ENCODE measurements around the gene BCL6.

The BCL6 gene

GRCh38 chr3:187708696-187709095, 36.6 kb downstream of the BCL6 start:
- TF ChIP-seq ZFX (IDR thresholded peaks at IDR 0.05) (no peak), CTCF (conservative IDR thresholded peaks at IDR 0.05) (no peak)
- no peak overlapping the region for H3K27ac ChIP-seq

GRCh38 chr3:187706971-187707370, 38.3 kb downstream of the BCL6 start:
- no peak overlapping the region for H3K27ac ChIP-seq
- TF ChIP-seq CTCF (conservative IDR thresholded peaks at IDR 0.05) (no peak), ZFX (IDR thresholded peaks at IDR 0.05) (no peak)

- TF ChIP-seq CTCF (conservative IDR thresholded peaks at IDR 0.05) (no peak), ZFX (IDR thresholded peaks at IDR 0.05) (no peak)
- H3K27ac ChIP-seq: no peak overlapping the region
These were observed 40.1 kb downstream of the BCL6 start for GRCh38 chr3:187705164-187705563.

- no peak within 1 kb of the TSS for H3K27ac ChIP-seq
- TF ChIP-seq CTCF (conservative IDR thresholded peaks at IDR 0.05): no peak
- no peak for TF ChIP-seq ZFX (IDR thresholded peaks at IDR 0.05)
These were observed 42.7 kb downstream of the BCL6 start, which contains the start of gene RTP2 for GRCh38 chr3:187702507-187703033. RTP2 (minus strand) TSS chr3:187702557; CDS start chr3:187702128, 429 bp downstream.

- TF ChIP-seq CTCF (conservative IDR thresholded peaks at IDR 0.05) (no peak), ZFX (IDR thresholded peaks at IDR 0.05) (no peak)
These were observed 45.0 kb downstream of the BCL6 start for GRCh38 chr3:187700249-187700648.

GRCh38 chr3:187698499-187699399, 46.5 kb downstream of the BCL6 start:
- TF ChIP-seq ZFX (IDR thresholded peaks at IDR 0.05) (no peak), CTCF (conservative IDR thresholded peaks at IDR 0.05) (no peak)
- no peak overlapping the region for H3K27ac ChIP-seq

More at GRCh38 chr3:187700249-187700648, 45.0 kb downstream of the BCL6 start:
- H3K27ac ChIP-seq: no peak overlapping the region

- no peak overlapping the region for H3K27ac ChIP-seq
- TF ChIP-seq CTCF (conservative IDR thresholded peaks at IDR 0.05) (no peak), ZFX (IDR thresholded peaks at IDR 0.05) (no peak)
These were observed 49.2 kb downstream of the BCL6 start for GRCh38 chr3:187696021-187696420.
